GM10847 (cell line): ENCODE data around the gene ABCB7.

ENCODE experiments used
- POLR2A ChIP-seq: IDR thresholded peaks from 2 replicates; pipeline ENCODE4 v1.6.1; 2011; ENCODE audit not compliant: insufficient read length; ENCODE audit errors: extremely low read depth

ABCB7 gene

GRCh38 chrX:75155827-75156525 lies at the start of gene ABCB7:
ABCB7 (minus strand) TSS chrX:75156283; CDS start chrX:75156272, 11 bp downstream.
- TF ChIP-seq POLR2A, result peak; percentile 39

DNA sequence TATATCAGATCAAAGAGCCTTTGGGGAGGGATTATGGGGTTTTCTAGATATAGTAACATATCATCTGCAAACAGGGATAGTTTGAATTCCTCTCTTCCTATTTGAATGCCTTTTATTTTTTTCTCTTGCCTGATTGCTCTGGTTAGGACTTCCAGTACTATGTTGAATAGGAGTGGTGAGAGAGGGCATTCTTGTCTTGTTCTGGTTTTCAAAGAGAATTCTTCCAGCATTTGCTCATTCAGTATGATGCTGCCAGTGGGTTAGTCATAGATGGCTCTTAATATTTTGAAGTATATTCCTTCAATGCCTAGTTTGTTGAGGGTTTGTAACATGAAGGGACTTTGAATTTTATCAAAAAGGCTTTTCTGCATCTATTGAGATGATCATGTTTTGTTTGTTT lies 25.6 kb upstream of the ABCB7 start:
- no peak for TF ChIP-seq POLR2A

- TF ChIP-seq POLR2A, result no peak
These were observed 2.0 kb upstream of the ABCB7 start for GRCh38 chrX:75158054-75158453.

GRCh38 chrX:75156531-75156945 lies 455 bp upstream of the ABCB7 start:
- TF ChIP-seq POLR2A, result no peak

DNA sequence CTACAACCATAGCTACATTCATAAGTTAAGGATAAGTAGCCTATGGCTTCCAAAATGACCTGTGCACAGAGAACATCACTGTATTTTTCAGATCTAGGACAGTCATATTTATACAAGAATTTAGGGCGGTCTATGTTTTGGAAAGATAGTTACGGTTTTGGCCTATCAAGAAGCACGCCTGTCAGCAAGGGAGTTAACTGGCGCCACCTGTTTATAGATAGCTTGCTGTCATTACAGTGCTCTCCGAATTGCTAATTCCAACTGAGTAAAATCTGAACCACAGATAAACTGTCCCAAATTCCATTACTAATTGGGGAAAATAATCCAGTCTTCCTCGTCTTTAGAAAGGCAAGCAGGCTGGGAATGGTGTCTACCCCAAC lies 646 bp downstream of the ABCB7 start:
- no peak for TF ChIP-seq POLR2A

GRCh38 chrX:75154871-75155270 lies 1.2 kb downstream of the ABCB7 start:
- no peak for TF ChIP-seq POLR2A

GRCh38 chrX:75151827-75152592 lies 4.1 kb downstream of the ABCB7 start:
- no peak for TF ChIP-seq POLR2A

DNA sequence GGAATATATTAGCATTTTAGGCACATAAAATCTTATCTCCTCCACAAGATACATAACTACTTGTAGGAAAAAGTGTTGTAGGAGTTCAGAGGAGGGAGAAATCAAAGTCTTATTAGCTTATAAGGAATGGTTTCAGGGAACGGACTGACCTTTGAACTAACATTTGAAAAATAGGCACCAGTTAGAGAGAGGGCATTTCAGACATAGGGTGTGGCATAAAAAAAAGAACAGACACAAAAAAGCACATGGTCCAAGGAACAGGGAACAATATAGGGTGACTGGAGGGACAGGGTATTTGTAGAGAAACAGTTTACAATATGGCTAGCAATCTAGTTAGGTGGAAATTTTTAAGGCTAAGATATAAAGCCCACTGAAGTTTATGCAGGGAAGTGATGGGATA lies 6.4 kb downstream of the ABCB7 start:
- no peak for TF ChIP-seq POLR2A

DNA sequence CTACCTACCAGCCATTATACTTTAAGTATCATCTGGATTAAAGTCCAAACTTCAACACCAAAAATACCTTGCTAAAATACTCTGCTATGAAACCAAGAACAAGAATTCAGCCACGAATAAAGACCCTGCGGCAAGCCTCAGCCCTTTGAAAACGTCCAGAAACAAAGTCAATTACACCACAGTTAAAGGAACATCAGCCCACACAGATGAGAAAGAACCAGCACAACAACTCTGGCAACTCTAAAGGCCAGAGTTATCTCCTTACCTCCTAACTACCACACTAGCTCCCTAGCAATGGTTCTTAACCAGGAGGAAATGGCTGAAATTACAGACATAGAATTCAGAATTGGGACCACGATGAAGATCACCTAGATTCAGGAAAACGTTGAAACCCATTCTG lies 23.4 kb downstream of the ABCB7 start:
- TF ChIP-seq POLR2A, result no peak

DNA sequence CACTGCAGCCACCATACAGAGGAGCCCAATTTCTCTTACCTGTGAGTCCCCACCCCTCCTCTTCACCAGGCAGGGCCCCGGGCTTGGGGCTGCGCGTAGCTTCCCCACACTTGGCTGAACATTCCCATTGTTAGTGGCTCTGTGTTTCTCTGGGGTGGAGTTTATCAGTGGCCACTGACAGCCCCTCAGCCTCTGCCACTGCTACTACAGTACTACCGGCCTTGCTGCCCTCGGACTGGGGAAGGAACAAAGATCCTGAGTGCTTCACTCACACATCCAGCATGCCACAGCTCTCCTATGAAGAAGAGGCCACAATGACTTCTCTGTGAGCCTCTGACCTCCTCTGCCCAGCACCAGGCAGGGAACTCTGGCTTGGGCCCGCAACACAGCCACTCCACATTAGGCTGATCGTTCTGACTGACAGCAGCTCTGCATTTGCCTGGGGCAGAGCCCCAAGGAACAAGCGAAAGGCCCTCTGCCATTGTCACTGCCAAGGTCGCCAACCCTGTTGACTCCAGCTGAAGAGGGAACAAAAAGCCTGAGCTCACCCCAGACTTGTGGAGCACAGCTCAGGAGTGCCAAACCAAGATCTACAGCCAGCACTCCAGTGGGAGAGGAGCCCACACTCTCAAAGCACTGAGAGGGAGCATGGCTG lies 24.0 kb downstream of the ABCB7 start:
- TF ChIP-seq POLR2A, result no peak

DNA sequence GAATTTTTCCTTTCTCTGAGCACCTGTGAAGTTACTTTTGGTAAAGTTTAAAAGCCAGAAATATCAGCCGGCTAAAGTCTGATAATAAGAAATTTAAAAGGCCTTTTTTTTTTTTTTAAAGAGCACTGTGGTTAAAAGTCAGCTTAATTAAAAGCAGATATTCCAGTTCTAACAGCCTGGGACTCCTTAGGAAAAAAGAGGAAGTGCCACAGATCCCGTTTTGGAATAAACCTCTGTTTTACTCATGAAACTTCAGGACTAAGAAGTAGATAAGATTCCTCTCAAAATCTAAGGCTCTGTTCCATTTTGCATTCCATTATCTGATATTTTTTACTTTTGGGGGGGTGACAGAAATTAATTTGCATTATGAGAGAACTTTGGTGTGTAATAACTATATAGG lies 37.8 kb downstream of the ABCB7 start:
- no peak for TF ChIP-seq POLR2A

DNA sequence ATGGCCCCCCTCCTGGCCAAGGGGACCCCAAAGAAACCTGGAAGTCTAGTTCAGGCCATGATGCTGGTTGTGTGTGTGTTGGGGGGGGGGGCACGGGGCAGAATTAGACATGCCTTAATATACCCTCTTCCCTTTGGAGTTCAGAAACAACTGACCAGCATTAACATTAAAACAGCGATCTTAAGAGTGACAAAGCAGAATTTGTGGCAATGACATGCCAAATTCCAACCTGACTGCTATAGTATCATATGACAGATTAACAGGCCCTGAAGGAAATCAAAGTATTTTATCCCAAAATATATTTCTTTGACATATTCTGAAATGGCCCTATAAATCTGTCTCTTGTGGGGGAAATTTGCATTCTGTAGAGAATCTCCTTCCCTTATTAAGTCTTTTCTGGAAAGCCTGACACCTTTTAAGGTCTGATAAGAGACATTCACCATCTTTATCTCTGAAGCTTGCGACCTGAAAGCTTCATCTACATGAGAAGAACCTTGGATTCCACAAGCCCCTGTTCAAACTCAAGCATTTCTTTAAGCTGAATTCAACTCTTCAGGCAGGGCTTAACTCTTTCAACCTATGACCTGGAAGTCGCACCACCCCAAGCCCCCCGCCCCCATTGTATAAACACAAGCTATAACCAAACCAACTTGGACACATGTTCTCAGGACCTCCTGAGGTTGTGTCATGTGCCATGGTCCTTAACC lies 40.2 kb downstream of the ABCB7 start:
- no peak for TF ChIP-seq POLR2A

DNA sequence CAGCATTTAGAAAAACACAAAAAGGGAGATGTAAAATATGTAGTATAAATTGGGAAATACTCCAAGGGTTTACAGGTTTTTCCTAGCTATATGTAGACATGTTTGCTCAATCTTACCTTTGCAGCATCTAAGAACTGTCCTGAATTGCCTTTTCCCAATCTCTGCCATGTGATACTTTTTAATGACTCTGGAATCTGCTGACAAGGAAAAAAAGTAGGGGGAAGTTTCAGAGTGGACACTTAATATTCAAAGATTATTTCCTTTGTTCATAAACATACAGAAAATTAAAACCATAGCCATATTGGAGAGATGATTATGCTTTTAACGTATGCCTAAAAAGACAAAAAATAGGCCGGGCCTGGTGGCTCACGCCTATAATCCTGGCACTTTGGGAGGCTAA lies 41.4 kb downstream of the ABCB7 start:
- no peak for TF ChIP-seq POLR2A

DNA sequence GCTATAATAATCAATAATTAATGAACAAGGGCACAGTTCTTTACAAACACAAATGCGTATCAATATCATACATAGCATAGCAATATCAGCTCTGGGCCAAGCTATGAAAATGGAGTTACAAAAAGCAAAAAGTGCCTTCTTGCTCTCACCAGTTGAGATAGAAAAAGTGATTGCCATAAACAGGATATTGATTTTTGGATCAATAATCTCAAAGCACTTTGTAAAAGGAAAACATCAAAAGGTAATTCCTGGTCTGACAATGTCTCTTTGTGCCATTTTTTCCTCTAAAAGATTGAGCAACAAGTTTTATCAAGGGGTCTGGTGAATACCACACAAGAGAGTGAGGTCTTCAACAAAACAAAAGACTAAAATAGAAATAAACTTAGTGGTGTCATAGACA lies 42.4 kb downstream of the ABCB7 start:
- TF ChIP-seq POLR2A, result no peak

GRCh38 chrX:75107863-75108509 lies 48.1 kb downstream of the ABCB7 start:
- TF ChIP-seq POLR2A, result no peak
